RWPE1 (cell line): ENCODE results near the gene FAM13A.
A peak's percentile ranks its signal among the peaks of the same experiment; 100 is the strongest.

Experiments
- CTCF ChIA-PET: fragments of 350-600 bp; sonication (Branson Sonifier 250); formaldehyde crosslinking; extraction: SDS; loops from one replicate; lab custom pipeline; 2021; lab: Yijun Ruan, JAX
- POLR2A ChIA-PET: fragments of 400-600 bp; formaldehyde crosslinking; extraction: SDS; loops from one replicate; lab custom pipeline; 2020; ENCODE audit warnings: antibody characterized with exemption; ENCODE audit not compliant: low non-redundant PET; lab: Yijun Ruan, JAX
- DNase-seq: peaks from one replicate; pipeline ENCODE4 v3.0.0; 2012; ENCODE audit warnings: low spot score
- H3K27ac ChIP-seq: fragments of 450-650 bp; 2 replicates; pipeline ENCODE4 v1.5.1; 2017
- CTCF ChIP-seq: fragments of 450-650 bp; conservative IDR thresholded peaks from 2 replicates; pipeline ENCODE4 v1.5.1; 2017; ENCODE audit warnings: low read depth, mild to moderate bottlenecking

Gene FAM13A

GRCh38 chr4:88698519-88698918, 358.5 kb downstream of the FAM13A start:
- TF ChIP-seq CTCF: no peak
- CTCF ChIA-PET: no interaction called here

GRCh38 chr4:88697588-88698329, 359.2 kb downstream of the FAM13A start, which contains the start of gene NAP1L5:
Gene NAP1L5, minus strand, starts transcription at chr4:88697829. Its CDS starts 75 bp downstream, at chr4:88697754.
- TF ChIP-seq CTCF: no peak
- peak; percentile 8 for DNase-seq
- ChIA-PET CTCF (interaction anchor here (0.5 to 0.8 kb wide), 3 partner anchors 37 to 809 kb away, joined by 3 to 4 read pairs (median 3); no protein-coding TSS in a partner anchor), POLR2A (no interaction called here)
- H3K27ac ChIP-seq: no peak within 1 kb of the TSS

More at GRCh38 chr4:88698519-88698918, 358.5 kb downstream of the FAM13A start:
- POLR2A ChIA-PET: no interaction called here
- no peak for DNase-seq
- no peak overlapping the region for H3K27ac ChIP-seq

- no peak for DNase-seq
- POLR2A ChIA-PET: no interaction called here
- TF ChIP-seq CTCF: no peak
- no peak overlapping the region for H3K27ac ChIP-seq
- CTCF ChIA-PET: interaction anchor here (0.6 to 0.8 kb wide), 2 partner anchors 37 to 42 kb away, joined by 3 read pairs; no protein-coding TSS in a partner anchor
Measured at GRCh38 chr4:88697141-88697540, 359.8 kb downstream of the FAM13A start.

GRCh38 chr4:88696630-88697029, 360.4 kb downstream of the FAM13A start:
- POLR2A ChIA-PET: no interaction called here
- no peak for TF ChIP-seq CTCF
- H3K27ac ChIP-seq: no peak overlapping the region
- CTCF ChIA-PET: interaction anchor here (0.7 kb wide), 1 partner anchor 21 kb away, joined by 3 read pairs; no protein-coding TSS in a partner anchor
- DNase-seq: no peak

- H3K27ac ChIP-seq: no peak overlapping the region
- DNase-seq: no peak
- no peak for TF ChIP-seq CTCF
- ChIA-PET POLR2A (no interaction called here), CTCF (no interaction called here)
Measured at GRCh38 chr4:88693792-88694191, 363.2 kb downstream of the FAM13A start.

GRCh38 chr4:88690355-88690754, 366.6 kb downstream of the FAM13A start:
- ChIA-PET CTCF (no interaction called here), POLR2A (no interaction called here)
- no peak for TF ChIP-seq CTCF
- DNase-seq: no peak
- H3K27ac ChIP-seq: no peak overlapping the region
